Neutrophil (primary cell): Measurements from ENCODE around the gene PRPH2.

Source experiments
- H3K27ac ChIP-seq: fragments of 200-600 bp; sonication (generic); 2 replicates; pipeline ENCODE4 v1.5.1; 2016; ENCODE audit warnings: mild to moderate bottlenecking, moderate library complexity
- H3K27me3 ChIP-seq: fragments of 200-600 bp; sonication (generic); 2 replicates; pipeline ENCODE4 v1.6.0; 2016; ENCODE audit warnings: mild to moderate bottlenecking
- H3K36me3 ChIP-seq: fragments of 200-600 bp; sonication (generic); 2 replicates; pipeline ENCODE4 v1.5.1; 2017
- H3K4me1 ChIP-seq, 2 experiments: fragments of 200-600 bp in 1 of 2; sonication (generic) in 1 of 2; 1 replicate in 1 of 2; 2 replicates in 1 of 2; pipeline versions ENCODE4 v1.5.1 to v1.6.1; 2013 to 2016; ENCODE audit warnings: low read depth in 1 of 2, low read length in 1 of 2, mild to moderate bottlenecking in 1 of 2, moderate library complexity in 1 of 2; ENCODE audit not compliant: control insufficient read depth in 1 of 2, insufficient read depth in 1 of 2
- H3K4me3 ChIP-seq, 2 experiments: fragments of 200-600 bp in 1 of 2; sonication (generic) in 1 of 2; 1 replicate in 1 of 2; 2 replicates in 1 of 2; pipeline ENCODE4 v1.5.1; 2013 to 2016; ENCODE audit warnings: low read depth in 1 of 2, low read length in 1 of 2, mild to moderate bottlenecking in 1 of 2, moderate library complexity in 1 of 2
- H3K9me3 ChIP-seq: fragments of 200-600 bp; sonication (generic); 2 replicates; pipeline ENCODE4 v1.5.1; 2016
- TF ChIP-seq, protein P1 (sequence below): fragments of 200-600 bp; sonication (generic); IDR thresholded peaks from 2 replicates; pipeline ENCODE4 v1.5.1; 2016; ENCODE audit warnings: antibody characterized with exemption

PRPH2 gene

DNA sequence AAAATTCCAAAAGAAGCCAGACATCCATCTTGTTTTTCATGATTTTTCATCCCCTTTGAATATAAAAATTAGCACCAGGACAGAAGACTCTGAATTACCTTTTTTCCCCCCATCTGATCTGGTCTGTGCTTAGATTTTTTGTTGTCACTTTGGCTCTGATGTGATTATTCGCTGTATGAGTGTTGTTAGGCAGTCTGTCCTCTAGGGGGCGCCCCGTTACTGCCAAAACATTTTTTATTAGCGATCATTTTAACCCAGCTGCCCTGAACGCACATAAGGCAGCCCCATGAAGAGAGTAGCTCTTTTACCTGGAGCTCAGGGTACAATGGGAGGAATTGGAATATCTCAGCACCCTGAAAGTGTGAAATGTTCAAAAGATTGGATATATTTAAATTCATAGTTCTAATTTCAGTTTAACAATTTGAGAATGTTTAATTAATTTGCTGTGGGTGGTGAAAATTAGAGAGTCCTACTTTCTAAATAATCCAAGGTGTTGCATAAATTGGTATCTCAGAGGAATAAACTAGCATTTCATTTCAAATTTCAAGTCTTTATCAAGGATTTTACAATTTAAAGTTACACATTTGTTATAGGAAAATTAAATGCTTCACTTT lies 60.8 kb downstream of the PRPH2 start:
- H3K27me3 ChIP-seq, result no peaks in the 10 kb centered on the region
- H3K4me1 ChIP-seq, result no peaks in the 10 kb centered on the region
- H3K36me3 ChIP-seq, result peaks cover 100% of the 10 kb centered on the region
- H3K9me3 ChIP-seq, result no peaks in the 10 kb centered on the region
- TF ChIP-seq, protein P1, sequence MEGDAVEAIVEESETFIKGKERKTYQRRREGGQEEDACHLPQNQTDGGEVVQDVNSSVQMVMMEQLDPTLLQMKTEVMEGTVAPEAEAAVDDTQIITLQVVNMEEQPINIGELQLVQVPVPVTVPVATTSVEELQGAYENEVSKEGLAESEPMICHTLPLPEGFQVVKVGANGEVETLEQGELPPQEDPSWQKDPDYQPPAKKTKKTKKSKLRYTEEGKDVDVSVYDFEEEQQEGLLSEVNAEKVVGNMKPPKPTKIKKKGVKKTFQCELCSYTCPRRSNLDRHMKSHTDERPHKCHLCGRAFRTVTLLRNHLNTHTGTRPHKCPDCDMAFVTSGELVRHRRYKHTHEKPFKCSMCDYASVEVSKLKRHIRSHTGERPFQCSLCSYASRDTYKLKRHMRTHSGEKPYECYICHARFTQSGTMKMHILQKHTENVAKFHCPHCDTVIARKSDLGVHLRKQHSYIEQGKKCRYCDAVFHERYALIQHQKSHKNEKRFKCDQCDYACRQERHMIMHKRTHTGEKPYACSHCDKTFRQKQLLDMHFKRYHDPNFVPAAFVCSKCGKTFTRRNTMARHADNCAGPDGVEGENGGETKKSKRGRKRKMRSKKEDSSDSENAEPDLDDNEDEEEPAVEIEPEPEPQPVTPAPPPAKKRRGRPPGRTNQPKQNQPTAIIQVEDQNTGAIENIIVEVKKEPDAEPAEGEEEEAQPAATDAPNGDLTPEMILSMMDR, result peak; percentile 89
- H3K4me3 ChIP-seq, result no peak overlapping the region
- H3K27ac ChIP-seq, result no peak overlapping the region

DNA sequence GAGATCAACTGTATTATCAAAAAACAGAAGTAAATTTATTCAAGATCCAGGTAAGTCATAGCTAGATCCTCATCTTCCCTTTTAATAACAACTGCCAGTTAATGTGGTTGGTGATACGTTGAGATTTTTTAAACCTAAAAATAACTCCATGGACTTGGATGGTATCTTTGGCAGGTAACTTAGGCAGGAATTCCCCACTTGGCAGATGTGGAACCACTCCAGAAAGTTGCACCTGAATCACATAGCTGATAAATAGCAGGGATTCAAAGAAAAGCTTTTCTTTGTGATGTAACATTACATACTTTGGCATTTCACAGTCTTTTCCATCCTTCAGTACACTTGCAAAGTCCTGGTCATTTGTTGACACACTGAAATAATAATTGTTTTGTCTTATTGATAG lies 62.6 kb downstream of the PRPH2 start:
- Histone ChIP-seq H3K27ac (peak overlapping the region; percentile 19), H3K4me3 (no peak overlapping the region), H3K27me3 (no peaks in the 10 kb centered on the region), H3K4me1 (no peaks in the 10 kb centered on the region), H3K36me3 (peaks cover 100% of the 10 kb centered on the region), H3K9me3 (no peaks in the 10 kb centered on the region)
- TF ChIP-seq, protein P1, result no peak

DNA sequence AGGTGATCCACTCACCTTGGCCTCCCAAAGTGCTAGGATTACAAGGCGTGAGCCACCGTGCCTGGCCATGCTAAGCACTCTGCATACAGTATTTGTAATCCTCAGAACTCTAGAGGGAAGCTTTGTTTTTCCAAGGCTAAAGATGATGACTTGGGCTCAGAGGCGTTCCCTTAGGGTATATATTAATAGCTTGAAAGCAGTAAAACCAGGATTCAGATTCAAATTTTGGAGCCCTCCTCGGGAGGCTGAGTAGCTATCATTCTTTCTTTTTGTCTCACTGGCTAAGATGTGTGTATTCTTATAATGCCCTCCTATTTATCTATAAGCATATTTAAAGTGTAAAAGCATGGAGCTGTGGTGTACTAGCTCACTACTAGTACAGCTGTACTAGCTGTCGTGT lies 68.5 kb downstream of the PRPH2 start:
- Histone ChIP-seq H3K4me1 (no peaks in the 10 kb centered on the region), H3K36me3 (peaks cover 100% of the 10 kb centered on the region), H3K27ac (no peak overlapping the region), H3K27me3 (no peaks in the 10 kb centered on the region), H3K4me3 (no peak overlapping the region), H3K9me3 (no peaks in the 10 kb centered on the region)
- TF ChIP-seq, protein P1, result no peak

DNA sequence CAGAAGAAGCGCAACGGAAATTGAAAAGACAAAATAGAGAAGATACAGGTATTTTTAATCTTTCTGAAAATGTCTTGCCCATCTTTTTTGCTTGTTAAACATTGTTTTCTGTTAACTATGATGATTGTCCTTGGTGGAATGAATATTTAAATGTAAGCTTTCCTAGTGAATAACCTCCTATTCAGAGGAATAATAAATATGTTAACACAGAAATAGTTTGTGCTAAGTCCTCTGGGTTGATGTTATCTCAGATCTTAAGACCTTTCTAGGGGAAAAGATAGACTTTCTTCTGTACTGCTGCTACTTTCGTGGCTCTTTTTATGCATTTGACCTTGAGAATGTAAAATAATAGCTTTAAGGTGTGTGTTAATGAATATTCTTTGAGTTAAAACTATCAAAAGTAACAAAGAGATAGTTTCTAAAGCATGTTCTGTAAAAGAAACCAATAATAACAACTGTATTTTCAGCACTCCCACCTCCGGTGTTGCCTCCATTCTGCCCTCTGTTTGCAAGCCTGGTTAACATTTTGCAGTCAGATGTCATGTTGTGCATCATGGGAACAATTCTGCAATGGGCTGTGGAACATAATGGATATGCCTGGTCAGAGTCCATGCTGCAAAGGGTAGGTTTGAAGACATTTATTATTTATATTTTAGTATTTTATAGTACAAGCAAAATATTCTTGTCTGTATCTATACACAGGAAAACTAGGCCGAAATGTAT lies 70.2 kb downstream of the PRPH2 start:
- H3K36me3 ChIP-seq, result peaks cover 100% of the 10 kb centered on the region
- TF ChIP-seq, protein P1, result no peak

More for the DNA sequence above, 70.2 kb downstream of the PRPH2 start:
- H3K27me3 ChIP-seq, result no peaks in the 10 kb centered on the region
- H3K27ac ChIP-seq, result peak overlapping the region; percentile 11
- no peak overlapping the region for H3K4me3 ChIP-seq
- no peaks in the 10 kb centered on the region for H3K9me3 ChIP-seq
- no peaks in the 10 kb centered on the region for H3K4me1 ChIP-seq
